Myometrial cell (primary cell): ENCODE measurements around the gene LEMD1. TPM values are rescaled to one million over a fixed set of nuclear protein-coding genes. Genes with fewer than 3 reads are reported as not detected.

Experiments
- total RNA-seq: library from RNA; depleted of rRNA; stranded (reverse); fragments of >200 nt; gene quantifications from 2 replicates; pipeline ENCODE4 v1.2.3, GENCODE V29; 2015

Gene LEMD1
- not detected in 2 replicates for total RNA-seq

GRCh38 chr1:205421798-205422197, at the start of gene LEMD1:
Gene LEMD1 (minus strand): TSS chr1:205422056. CDS start chr1:205420536, 1,520 bp downstream.

GRCh38 chr1:205455581-205456382, 33.9 kb upstream of the LEMD1 start, which contains the start of gene BLACAT1:
Gene BLACAT1 (minus strand): TSS chr1:205456045.

GRCh38 chr1:205356440-205357139, 65.3 kb downstream of the LEMD1 start, which contains the start of gene KLHDC8A:
Gene KLHDC8A (minus strand): TSS chr1:205356922. CDS start chr1:205343604, 13,318 bp downstream.

Other genes with a start within 250 kb of the LEMD1 start
- 8.4 and 10.6 TPM in 2 replicates for gene DSTYK, start 210.4 kb downstream of the LEMD1 start, total RNA-seq
- 1.1 and 3.2 TPM in 2 replicates for gene TMCC2, start 194.1 kb downstream of the LEMD1 start, total RNA-seq
- 7.2 and 7.8 TPM in 2 replicates for gene NUAK2, start 100.3 kb downstream of the LEMD1 start, total RNA-seq
- gene KLHDC8A, start 65.1 kb downstream of the LEMD1 start, total RNA-seq, result not detected in 2 replicates
- not detected in 2 replicates for gene BLACAT1, start 34.0 kb upstream of the LEMD1 start, total RNA-seq
- 0.29 and 1.2 TPM in 2 replicates for gene CDK18, start 82.6 kb upstream of the LEMD1 start, total RNA-seq
- 6.6 and 13.8 TPM in 2 replicates for gene ELK4, start 210.0 kb upstream of the LEMD1 start, total RNA-seq